ENCODE results near the gene MYOG. TPM values are rescaled to one million over a fixed set of nuclear protein-coding genes. Genes with fewer than 3 reads are reported as not detected.

Gene MYOG
- total and polyA plus RNA-seq, 2 of the 4 experiments (the other 2 are of a cell fraction) = not detected

GRCh38 chr1:203044546-203045250 is 41.1 kb downstream of the MYOG start:
- H3K27me3 ChIP-seq (ENCODE audit: control insufficient read depth, insufficient read depth, low read length) = no peaks in the 10 kb centered on the region
- BruUV-seq (replicated peaks) = no TSS peak

More at GRCh38 chr1:203044546-203045250, 41.1 kb downstream of the MYOG start:
- peaks cover 3% of the 10 kb centered on the region for H4K20me1 ChIP-seq (ENCODE audit: insufficient read depth, low read length)
- no peak overlapping the region for H4K5ac ChIP-seq (ENCODE audit: low read depth, low read length)
- CTCF ChIA-PET = no interaction called here
- peaks cover 18% of the 10 kb centered on the region for H3K36me3 ChIP-seq (ENCODE audit: control insufficient read depth, insufficient read depth, low read length)
- DNase-seq (no peak), ATAC-seq (ENCODE audit: low read depth) (no peak)
- H2BK120ac ChIP-seq (ENCODE audit: low read depth, low read length) = no peak overlapping the region
- H4K91ac ChIP-seq (ENCODE audit: insufficient read depth, low read depth, low read length) = no peak overlapping the region
- peaks cover 14% of the 10 kb centered on the region for H3K4me1 ChIP-seq (ENCODE audit: control insufficient read depth, insufficient read depth, low read length)
- dilution Hi-C loops (cut with HindIII; ENCODE audit: low sequenced_read_pairs, unreplicated experiment) (no loop called here), intact Hi-C loops (cut with micrococcal nuclease) (no loop called here), in situ Hi-C loops (cut with MboI; ENCODE audit: low sequenced_read_pairs) (no loop called here)
- no peak overlapping the region for H2BK5ac ChIP-seq (ENCODE audit: low read depth, low read length, poor library complexity, severe bottlenecking)
- no peak overlapping the region for H2AFZ ChIP-seq (replicated peaks; ENCODE audit: low read length, poor library complexity)
- H2BK20ac ChIP-seq (ENCODE audit: low read depth, low read length) = no peak overlapping the region
- H3K79me1 ChIP-seq (ENCODE audit: low read depth in 1 of 2, low read length in 2 of 2) = peaks cover 0 to 7% of the 10 kb centered on the region in 2 experiments; a peak in 1 of 4 replicates
- H2BK15ac ChIP-seq (ENCODE audit: low read depth, low read length) = no peak overlapping the region
- H3K4ac ChIP-seq (ENCODE audit: low read depth, low read length) = no peak overlapping the region
- H3K18ac ChIP-seq (ENCODE audit: low read depth, low read length) = no peak overlapping the region
- H3K27ac ChIP-seq (ENCODE audit: insufficient read depth, low read length) = no peak overlapping the region
- POLR2A ChIA-PET (ENCODE audit: unreplicated experiment) = no interaction called here
- no peak overlapping the region for H4K8ac ChIP-seq (ENCODE audit: low read depth in 2 of 2, low read length in 2 of 2)
- no peaks in the 10 kb centered on the region for H3K9me3 ChIP-seq (ENCODE audit: control insufficient read depth, insufficient read depth, low read length)
- TF ChIP-seq CTCF (conservative IDR thresholded peaks at IDR 0.05; ENCODE audit: low read depth, low read length) = no peak
- no peak for TF ChIP-seq FOS (IDR thresholded peaks at IDR 0.05; ENCODE audit: low read depth, low read length)
- no peak for TF ChIP-seq BHLHE40 (IDR thresholded peaks at IDR 0.05; ENCODE audit: low read depth, low read length)
- no peak for TF ChIP-seq ELK1 (IDR thresholded peaks at IDR 0.05; ENCODE audit: borderline replicate concordance, low read depth, low read length)
- no peak for TF ChIP-seq MAZ (IDR thresholded peaks at IDR 0.05; ENCODE audit: borderline replicate concordance, low read depth, low read length)
- TF ChIP-seq USF2 (IDR thresholded peaks at IDR 0.05; ENCODE audit: low read depth, low read length) = no peak
- TF ChIP-seq CHD1 (IDR thresholded peaks at IDR 0.05; ENCODE audit: low read depth, low read length) = no peak
- no peak for TF ChIP-seq RFX5 (IDR thresholded peaks at IDR 0.05; ENCODE audit: low read depth, low read length)
- no peak for TF ChIP-seq RCOR1 (IDR thresholded peaks at IDR 0.05; ENCODE audit: insufficient replicate concordance, low read length)
- H3K23ac ChIP-seq (ENCODE audit: low read depth, low read length) = no peak overlapping the region
- H3K4me3 ChIP-seq (ENCODE audit: insufficient read depth, low read depth, low read length) = no peak overlapping the region
- no peak overlapping the region for H2AK9ac ChIP-seq (replicated peaks; ENCODE audit: low read depth, low read length, poor library complexity)
- no peak overlapping the region for H3K4me2 ChIP-seq (ENCODE audit: low read depth, low read length)
- WGBS, 2 experiments (ENCODE audit: extremely low coverage in 2 of 2, insufficient read length in 1 of 2) = 80% methylated on average over 2 of the region's 7 CpGs; no CpG with 5 or more reads in 1 of the 2 experiments
- H2AK5ac ChIP-seq (ENCODE audit: low read depth, low read length) = no peak overlapping the region
- no peak overlapping the region for H3K14ac ChIP-seq (replicated peaks; ENCODE audit: low read depth, low read length)
- H3K9ac ChIP-seq (ENCODE audit: low read depth, low read length) = no peak overlapping the region
- H3K9me1 ChIP-seq (ENCODE audit: insufficient read depth, low read length) = peaks cover 6% of the 10 kb centered on the region
- H3K56ac ChIP-seq (ENCODE audit: extremely low read depth, insufficient read depth, low read length) = no peak overlapping the region

All from IMR-90 (cell line).